Measurements from ENCODE around the gene S1PR4.

DNA sequence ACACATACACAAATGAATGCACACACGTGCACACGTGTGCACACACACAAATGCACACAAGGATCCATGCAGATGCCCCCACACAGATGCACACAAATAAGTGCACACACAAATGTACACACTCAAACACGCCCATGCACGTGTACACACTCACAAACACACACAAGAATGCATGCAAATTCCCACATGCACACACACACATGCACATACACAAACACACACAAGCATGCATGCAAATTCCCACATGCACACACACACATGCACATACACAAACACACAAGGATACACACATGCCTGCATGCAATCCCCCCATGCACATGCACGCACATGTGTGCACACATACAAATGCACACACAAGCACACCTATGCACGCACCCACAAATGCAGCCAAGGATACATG is 29.5 kb upstream of the S1PR4 start:
- TF ChIP-seq, protein P1, sequence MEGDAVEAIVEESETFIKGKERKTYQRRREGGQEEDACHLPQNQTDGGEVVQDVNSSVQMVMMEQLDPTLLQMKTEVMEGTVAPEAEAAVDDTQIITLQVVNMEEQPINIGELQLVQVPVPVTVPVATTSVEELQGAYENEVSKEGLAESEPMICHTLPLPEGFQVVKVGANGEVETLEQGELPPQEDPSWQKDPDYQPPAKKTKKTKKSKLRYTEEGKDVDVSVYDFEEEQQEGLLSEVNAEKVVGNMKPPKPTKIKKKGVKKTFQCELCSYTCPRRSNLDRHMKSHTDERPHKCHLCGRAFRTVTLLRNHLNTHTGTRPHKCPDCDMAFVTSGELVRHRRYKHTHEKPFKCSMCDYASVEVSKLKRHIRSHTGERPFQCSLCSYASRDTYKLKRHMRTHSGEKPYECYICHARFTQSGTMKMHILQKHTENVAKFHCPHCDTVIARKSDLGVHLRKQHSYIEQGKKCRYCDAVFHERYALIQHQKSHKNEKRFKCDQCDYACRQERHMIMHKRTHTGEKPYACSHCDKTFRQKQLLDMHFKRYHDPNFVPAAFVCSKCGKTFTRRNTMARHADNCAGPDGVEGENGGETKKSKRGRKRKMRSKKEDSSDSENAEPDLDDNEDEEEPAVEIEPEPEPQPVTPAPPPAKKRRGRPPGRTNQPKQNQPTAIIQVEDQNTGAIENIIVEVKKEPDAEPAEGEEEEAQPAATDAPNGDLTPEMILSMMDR (IDR thresholded peaks at IDR 0.05; ENCODE audit: low read depth, low read length), result no peak
- no peak for TF ChIP-seq POLR2A (IDR thresholded peaks at IDR 0.05; ENCODE audit: extremely low read depth, insufficient read length)

All from NB4 (cell line).